Measurements from ENCODE around the gene HOXA10.

HOXA10 gene

DNA sequence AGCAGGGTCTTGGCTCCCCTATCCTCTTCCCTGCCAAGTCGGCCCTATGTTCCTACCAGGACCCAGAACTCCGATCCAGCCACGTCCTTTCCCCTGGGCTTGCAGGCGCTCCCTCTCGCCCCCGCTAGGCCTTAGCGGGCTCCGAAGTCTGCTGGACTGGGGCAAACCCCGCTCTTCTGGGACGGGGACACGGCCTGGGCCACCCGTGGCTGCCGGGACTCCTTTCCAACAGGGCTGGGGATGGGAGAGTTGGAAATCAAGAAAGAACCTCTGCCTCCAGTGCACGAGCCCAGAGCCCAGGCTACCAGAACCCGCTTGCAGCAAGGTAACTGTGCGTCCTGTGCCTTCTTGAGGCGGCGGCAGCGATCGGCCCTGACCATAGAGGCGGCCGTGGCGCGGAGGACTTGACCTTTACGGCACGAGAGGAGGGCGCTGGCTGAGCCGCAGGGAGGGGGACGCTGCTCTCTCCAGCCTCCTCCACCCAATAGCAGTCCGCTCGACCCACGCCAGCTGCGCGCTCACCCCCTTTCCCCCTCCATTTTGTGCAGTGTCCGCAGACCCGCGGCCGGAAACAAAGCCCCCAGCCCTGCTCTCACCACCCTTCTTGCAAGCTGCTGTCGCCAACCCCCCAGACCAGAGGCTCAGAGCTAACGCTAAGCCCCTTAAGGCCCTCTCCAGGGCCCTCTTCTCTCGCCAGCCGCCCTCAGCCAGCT is 17.9 kb upstream of the HOXA10 start:
- no peak for DNase-seq (ENCODE audit: low read depth in 3 of 3)

GRCh38 chr7:27191161-27191731 is 17.1 kb upstream of the HOXA10 start:
- DNase-seq (ENCODE audit: low read depth in 3 of 3), result no peak

DNA sequence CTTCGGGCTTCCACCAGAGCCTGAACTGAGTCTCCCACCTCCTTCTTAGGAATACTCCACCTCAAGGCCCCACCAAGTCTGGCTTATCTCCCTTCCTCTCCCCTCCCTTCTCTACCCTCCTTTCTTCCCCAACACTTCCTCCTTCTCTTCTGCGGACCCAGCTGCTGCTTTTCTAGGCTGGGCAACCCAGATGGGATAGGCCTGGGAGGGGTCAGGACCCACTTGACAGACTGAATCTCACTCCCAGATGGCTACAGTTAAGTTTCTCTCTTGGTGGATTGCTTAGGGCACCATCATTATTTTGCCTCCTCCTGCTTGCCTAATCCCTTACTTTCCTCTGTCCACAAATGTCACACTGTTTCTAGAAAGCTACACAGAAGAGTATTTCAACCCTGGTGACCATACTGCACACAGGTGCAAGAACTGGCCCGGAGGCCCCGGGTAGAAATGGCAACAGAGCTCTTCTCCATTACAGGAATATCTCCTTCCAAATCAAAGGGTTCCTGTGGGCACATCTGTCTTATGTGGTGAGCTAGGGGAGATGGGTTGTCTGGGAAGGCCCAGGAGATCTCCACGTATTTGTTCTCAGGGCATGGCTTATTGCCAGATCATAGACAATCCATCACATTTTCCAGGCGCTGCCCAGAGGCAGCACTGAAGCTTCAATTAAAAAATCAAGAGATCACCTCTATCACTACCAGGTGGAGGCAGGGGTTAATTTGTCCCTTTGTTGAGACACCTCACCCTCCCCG is 16.1 kb upstream of the HOXA10 start:
- no peak for DNase-seq (ENCODE audit: low read depth in 3 of 3)

DNA sequence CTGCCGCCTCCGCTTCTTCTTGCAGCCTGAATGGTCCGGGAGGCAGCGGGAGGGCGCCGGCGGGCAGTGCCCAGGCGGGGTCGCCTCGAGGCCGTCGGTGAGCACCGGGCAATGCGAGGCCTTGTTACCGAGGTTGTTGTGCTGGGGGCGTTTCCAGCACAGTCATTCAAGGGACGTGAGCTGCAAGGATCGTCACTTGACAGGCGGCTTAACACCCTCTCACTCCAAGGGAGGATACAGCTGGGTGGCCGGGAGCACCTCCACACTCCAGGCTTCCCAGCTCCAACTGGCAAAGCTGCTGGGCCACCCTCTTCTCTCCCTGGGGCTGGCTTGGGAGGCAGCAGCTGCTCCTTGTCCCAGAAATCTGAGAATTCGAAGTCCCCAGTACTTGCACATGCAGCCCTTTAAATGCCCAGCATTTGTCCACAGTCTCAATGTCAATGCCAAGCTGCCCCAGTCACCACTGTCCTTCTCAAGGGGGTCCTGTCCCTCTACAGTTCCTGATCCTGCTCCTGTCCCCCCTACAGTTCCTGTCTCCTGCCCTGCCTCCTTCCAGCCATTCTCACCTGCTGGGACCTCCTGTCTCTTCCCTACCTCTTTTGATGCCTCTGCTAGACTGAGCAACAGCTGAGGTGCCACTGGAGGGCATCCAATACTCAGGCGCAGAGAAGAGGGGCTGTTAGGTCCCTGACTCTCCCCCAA is 15.3 kb upstream of the HOXA10 start:
- no peak for DNase-seq (ENCODE audit: low read depth in 3 of 3)

- no peak for DNase-seq (ENCODE audit: low read depth in 3 of 3)
Observed at GRCh38 chr7:27188386-27189294, 14.5 kb upstream of the HOXA10 start.

GRCh38 chr7:27187475-27188385 is 13.6 kb upstream of the HOXA10 start:
- no peak for DNase-seq (ENCODE audit: low read depth in 3 of 3)

DNA sequence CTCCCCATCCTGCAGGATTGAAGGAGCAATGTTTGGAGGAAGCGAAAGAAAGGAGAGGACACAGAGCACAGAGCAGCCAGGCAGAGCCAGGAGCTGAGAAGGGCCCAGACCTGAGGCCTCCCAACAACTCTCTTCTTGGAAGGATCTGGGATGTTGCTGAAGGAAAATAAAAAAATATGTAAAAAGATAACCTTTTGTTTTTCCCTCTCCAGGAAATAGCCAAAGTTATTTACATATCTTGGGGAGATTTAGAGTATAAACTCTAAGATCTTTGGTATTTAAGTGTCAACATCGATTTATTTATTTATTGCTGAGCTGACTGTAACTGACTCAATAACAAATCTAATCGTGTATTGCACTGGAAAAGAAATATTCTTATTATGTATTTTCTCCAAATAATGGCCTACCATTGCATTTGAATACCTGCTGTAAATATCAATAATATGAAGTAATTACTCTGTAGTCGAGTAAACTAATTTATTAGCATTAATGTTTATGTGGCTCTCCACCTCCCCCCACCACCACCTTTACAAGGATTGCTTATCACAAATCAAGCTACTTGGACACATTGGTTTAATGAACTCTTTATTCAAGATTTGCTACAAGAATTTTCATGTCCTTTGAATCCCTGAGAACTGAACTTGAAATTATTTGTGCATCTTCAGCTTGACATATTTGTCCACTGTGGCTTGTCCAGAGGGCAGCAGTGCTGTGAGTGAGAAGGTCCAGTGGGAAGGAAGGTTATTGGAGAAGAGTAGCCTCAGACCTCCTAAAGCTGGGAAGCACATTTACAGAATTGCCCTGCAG is 12.8 kb upstream of the HOXA10 start:
- DNase-seq (ENCODE audit: low read depth in 3 of 3), result no peak

DNA sequence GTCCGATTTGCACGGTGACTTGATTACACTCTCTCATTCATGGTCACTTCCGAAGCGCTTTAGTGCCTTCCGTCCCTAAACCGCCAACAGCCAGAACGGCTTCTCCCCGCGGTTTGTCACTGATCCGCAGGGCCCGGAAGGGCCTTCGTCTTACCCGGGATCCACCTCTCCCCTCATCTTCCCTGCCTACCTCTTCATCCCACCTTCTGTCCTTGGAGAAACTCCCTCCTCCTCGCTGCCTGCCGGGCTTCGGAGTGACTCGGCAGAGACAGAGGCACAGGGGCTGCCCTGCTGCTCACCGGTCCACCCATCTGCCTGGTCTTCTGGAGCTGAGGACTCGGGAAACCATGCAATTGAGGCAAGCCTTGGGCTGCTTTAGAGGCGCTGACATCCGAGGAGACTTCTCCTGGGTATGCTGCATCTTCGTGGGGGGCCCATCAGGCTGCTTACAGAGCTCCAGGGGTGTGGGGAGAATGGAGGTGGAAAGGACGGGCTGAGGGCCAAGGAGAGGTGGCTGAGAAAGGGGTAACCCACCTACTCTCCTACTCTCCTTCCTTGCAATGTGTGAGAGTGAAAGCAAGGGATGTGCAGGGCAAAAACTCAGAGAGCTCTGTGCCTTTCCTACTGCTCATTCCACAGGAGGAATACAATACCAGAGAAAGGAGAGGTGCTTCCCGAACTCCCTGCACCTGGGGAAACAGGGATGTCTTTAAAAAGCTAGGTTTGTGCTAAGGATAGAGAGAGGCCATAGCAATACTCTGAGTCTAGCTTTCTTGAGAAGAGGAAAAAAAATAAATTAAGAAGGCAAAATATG is 11.9 kb upstream of the HOXA10 start:
- DNase-seq (ENCODE audit: low read depth in 3 of 3), result no peak

- DNase-seq (ENCODE audit: low read depth in 3 of 3), result no peak
Observed at GRCh38 chr7:27185013-27185853, 11.1 kb upstream of the HOXA10 start, which contains the start of gene HOXA11. Gene HOXA11 (minus strand): TSS chr7:27185232. CDS start chr7:27185144, 88 bp downstream.

- no peak for DNase-seq (ENCODE audit: low read depth in 3 of 3)
Observed at GRCh38 chr7:27184337-27185012, 10.4 kb upstream of the HOXA10 start.

GRCh38 chr7:27183682-27184336 is 9.7 kb upstream of the HOXA10 start:
- no peak for DNase-seq (ENCODE audit: low read depth in 3 of 3)

DNA sequence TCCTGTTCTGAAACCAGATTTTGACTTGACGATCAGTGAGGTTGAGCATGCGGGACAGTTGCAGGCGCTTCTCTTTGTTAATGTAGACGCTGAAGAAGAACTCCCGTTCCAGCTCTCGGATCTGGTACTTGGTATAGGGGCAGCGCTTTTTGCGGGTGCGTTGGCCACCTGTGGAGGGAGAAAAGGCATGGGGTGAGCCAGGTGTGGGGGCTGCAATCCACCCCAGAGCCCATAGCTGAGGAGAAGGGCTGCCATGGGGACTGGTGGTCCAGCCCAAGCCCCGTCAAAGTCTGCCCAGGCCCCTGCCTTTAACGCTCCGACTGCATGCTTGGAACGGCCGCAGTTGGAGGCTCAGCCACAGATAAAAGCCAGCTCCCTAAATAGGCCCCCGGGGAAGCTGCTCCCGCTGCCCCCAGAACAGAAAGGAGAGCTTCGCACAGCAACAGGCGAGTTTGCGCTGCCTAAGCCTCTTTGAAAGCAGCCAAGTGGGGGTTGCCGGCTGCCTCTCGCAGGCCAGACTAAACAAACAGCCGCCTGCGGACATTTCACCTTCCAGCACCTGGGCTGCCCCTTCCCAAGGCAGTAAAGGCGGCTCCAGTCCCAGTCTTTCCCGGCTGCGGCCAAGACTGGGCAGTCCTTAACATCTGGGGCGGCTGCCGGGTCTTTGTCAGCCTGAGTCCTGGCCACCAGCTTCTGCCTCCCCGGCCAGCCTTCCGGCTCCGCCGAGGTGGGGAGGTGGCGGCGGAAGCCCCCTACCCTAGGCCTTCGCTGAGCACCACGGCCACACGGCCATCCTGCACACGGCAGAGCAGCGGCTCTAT is 9.0 kb upstream of the HOXA10 start:
- no peak for DNase-seq (ENCODE audit: low read depth in 3 of 3)

GRCh38 chr7:27182285-27182841 is 8.2 kb upstream of the HOXA10 start:
- DNase-seq (ENCODE audit: low read depth in 3 of 3), result no peak

- no peak for DNase-seq (ENCODE audit: low read depth in 3 of 3)
Observed at GRCh38 chr7:27181795-27182275, 7.7 kb upstream of the HOXA10 start.

Measured in stimulated activated CD4-positive, alpha-beta T cell treated with anti-CD3 and anti-CD28 coated beads, TNF-alpha, amount 100 ng/mL, for 24 hours (primary cell).